Endothelial cell of umbilical vein (primary cell): ENCODE data around the gene DEFB131B.
"Not testable (repeated sequence)": the region's sequence is repeated elsewhere in the genome, so short reads cannot be mapped to it uniquely, and the experiment has no call there.

Experiments
- EZH2 ChIP-seq: IDR thresholded peaks from 2 replicates; pipeline ENCODE4 v1.6.1; 2012; ENCODE audit warnings: borderline replicate concordance, low read depth, mild to moderate bottlenecking, moderate library complexity, low read length, inconsistent platforms; ENCODE audit not compliant: severe bottlenecking
- POLR2A ChIP-seq: IDR thresholded peaks from 2 replicates; pipeline ENCODE4 v1.6.1; 2012; ENCODE audit warnings: low read depth, mild to moderate bottlenecking, control low read depth, low read length
- POLR2AphosphoS5 ChIP-seq: IDR thresholded peaks from 2 replicates; pipeline ENCODE4 v1.6.1; 2012; ENCODE audit warnings: low read depth, mild to moderate bottlenecking, control low read depth, low read length, moderate library complexity; ENCODE audit not compliant: insufficient read depth
- TF ChIP-seq, protein P1 (sequence below), 2 donors: IDR thresholded peaks; 1 replicate in 1 of 2; 2 replicates in 1 of 2; pipeline ENCODE4 v1.5.1; 2011; ENCODE audit warnings: low read length in 2 of 2, mild to moderate bottlenecking in 2 of 2, moderate library complexity in 2 of 2, control low read depth in 1 of 2, inconsistent platforms in 1 of 2, low read depth in 1 of 2; ENCODE audit not compliant: insufficient read depth in 1 of 2; ENCODE audit errors: extremely low read depth in 1 of 2

- TF ChIP-seq, protein P1, sequence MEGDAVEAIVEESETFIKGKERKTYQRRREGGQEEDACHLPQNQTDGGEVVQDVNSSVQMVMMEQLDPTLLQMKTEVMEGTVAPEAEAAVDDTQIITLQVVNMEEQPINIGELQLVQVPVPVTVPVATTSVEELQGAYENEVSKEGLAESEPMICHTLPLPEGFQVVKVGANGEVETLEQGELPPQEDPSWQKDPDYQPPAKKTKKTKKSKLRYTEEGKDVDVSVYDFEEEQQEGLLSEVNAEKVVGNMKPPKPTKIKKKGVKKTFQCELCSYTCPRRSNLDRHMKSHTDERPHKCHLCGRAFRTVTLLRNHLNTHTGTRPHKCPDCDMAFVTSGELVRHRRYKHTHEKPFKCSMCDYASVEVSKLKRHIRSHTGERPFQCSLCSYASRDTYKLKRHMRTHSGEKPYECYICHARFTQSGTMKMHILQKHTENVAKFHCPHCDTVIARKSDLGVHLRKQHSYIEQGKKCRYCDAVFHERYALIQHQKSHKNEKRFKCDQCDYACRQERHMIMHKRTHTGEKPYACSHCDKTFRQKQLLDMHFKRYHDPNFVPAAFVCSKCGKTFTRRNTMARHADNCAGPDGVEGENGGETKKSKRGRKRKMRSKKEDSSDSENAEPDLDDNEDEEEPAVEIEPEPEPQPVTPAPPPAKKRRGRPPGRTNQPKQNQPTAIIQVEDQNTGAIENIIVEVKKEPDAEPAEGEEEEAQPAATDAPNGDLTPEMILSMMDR (IDR thresholded peaks at IDR 0.05; ENCODE audit: extremely low read depth in 1 of 2, insufficient read depth in 1 of 2, low read depth in 1 of 2, low read length in 2 of 2): not testable (repeated sequence)
- not testable (repeated sequence) for TF ChIP-seq POLR2AphosphoS5, POLR2A, EZH2
These were observed 33.2 kb downstream of the DEFB131B start for GRCh38 chr11:71911321-71911985.
